Mucosa of descending colon (tissue), 3 donors: ENCODE results near the gene ASCC3. TPM values are rescaled to one million over a fixed set of nuclear protein-coding genes. Genes with fewer than 3 reads are reported as not detected.

Experiments
- ATAC-seq: fragments of 200-7000 bp; cut with Tn5 transposase; one replicate; pipeline ENCODE4 v1.9.1; 2020; ENCODE audit warnings: mild to moderate bottlenecking, moderate library complexity
- DNase-seq, 3 donors: peaks; one replicate each; pipeline ENCODE4 v3.0.0-alpha.2; 2020
- H3K36me3 ChIP-seq: fragments of 200-600 bp; one replicate; pipeline ENCODE4 v1.8.0; 2021; ENCODE audit warnings: low read depth, mild to moderate bottlenecking
- H3K4me1 ChIP-seq: fragments of 200-600 bp; one replicate; pipeline ENCODE4 v1.8.0; 2021; ENCODE audit warnings: low read depth, mild to moderate bottlenecking
- H3K4me3 ChIP-seq: fragments of 200-600 bp; one replicate; pipeline ENCODE4 v1.8.0; 2021; ENCODE audit warnings: mild to moderate bottlenecking
- H3K9me3 ChIP-seq: fragments of 200-600 bp; one replicate; pipeline ENCODE4 v1.8.0; 2021; ENCODE audit warnings: mild to moderate bottlenecking
- CTCF ChIP-seq: fragments of 200-600 bp; IDR thresholded peaks from one replicate; pipeline ENCODE4 v1.8.0; 2022; ENCODE audit warnings: antibody characterized with exemption, mild to moderate bottlenecking
- intact Hi-C, 2 donors: fragments of 100-400 bp; cut with DNase I in 1 of 2; cut with micrococcal nuclease in 1 of 2; formaldehyde crosslinking; loops; one replicate each; pipeline versions ENCODE4 v1.11.0 to v1.11.1; 2022; cut with DNase I, micrococcal nuclease
- long read RNA-seq, 2 donors: library from polyadenylated mRNA; unstranded; transcript quantifications; one replicate each; pipeline ENCODE4 v2.0.0, GENCODE V29; 2019 to 2021
- total RNA-seq, 3 donors: library from RNA; stranded (reverse); fragmentation: NEBNext Ultra II Directional in 2 of 3; extraction: Animal tissue kit (Norgen Biotek cat#: 25700) in 2 of 3; gene quantifications; one replicate each; pipeline versions ENCODE4 v1.2.1 to v1.2.4, GENCODE V29; 2021 to 2023
- donor health status: DM: no; HTN: no; CAD: no; lungs with moderate emphysema.
- donor health status: DM: no; HTN: no; CAD: no.
- donor health status: DM: no; HTN: yes; CAD: no.

The ASCC3 gene, protein sequence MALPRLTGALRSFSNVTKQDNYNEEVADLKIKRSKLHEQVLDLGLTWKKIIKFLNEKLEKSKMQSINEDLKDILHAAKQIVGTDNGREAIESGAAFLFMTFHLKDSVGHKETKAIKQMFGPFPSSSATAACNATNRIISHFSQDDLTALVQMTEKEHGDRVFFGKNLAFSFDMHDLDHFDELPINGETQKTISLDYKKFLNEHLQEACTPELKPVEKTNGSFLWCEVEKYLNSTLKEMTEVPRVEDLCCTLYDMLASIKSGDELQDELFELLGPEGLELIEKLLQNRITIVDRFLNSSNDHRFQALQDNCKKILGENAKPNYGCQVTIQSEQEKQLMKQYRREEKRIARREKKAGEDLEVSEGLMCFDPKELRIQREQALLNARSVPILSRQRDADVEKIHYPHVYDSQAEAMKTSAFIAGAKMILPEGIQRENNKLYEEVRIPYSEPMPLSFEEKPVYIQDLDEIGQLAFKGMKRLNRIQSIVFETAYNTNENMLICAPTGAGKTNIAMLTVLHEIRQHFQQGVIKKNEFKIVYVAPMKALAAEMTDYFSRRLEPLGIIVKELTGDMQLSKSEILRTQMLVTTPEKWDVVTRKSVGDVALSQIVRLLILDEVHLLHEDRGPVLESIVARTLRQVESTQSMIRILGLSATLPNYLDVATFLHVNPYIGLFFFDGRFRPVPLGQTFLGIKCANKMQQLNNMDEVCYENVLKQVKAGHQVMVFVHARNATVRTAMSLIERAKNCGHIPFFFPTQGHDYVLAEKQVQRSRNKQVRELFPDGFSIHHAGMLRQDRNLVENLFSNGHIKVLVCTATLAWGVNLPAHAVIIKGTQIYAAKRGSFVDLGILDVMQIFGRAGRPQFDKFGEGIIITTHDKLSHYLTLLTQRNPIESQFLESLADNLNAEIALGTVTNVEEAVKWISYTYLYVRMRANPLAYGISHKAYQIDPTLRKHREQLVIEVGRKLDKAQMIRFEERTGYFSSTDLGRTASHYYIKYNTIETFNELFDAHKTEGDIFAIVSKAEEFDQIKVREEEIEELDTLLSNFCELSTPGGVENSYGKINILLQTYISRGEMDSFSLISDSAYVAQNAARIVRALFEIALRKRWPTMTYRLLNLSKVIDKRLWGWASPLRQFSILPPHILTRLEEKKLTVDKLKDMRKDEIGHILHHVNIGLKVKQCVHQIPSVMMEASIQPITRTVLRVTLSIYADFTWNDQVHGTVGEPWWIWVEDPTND (N-terminal part only)
- total RNA-seq: 10 to 100 TPM; 24.6 to 28.5 (median 27.8) TPM
- long read RNA-seq, donor 1, partial matches to known transcripts: 4 of 6 reads
- long read RNA-seq, donor 1, other reads (novel, unspliced or antisense): 1 of 6 reads
- long read RNA-seq, donor 2, partial matches to known transcripts: 8 of 8 reads
- long read RNA-seq, donor 2, other reads (novel, unspliced or antisense): 0 of 8 reads

GRCh38 chr6:100880853-100881706 is at the start of gene ASCC3:
Gene ASCC3 (minus strand): TSS chr6:100881329. CDS start chr6:100867997, 13,332 bp downstream.
- peak within 1 kb of the TSS; percentile 42 for H3K4me3 ChIP-seq
- peak; percentile 96 to 97 (median 97) for DNase-seq
- ATAC-seq: peak; percentile 99
- no peaks in the 10 kb centered on the region for H3K9me3 ChIP-seq
- no peak for TF ChIP-seq CTCF
- H3K4me1 ChIP-seq: no peaks in the 10 kb centered on the region
- intact Hi-C loops: no loop called here
- H3K36me3 ChIP-seq: no peaks in the 10 kb centered on the region

- no peaks in the 10 kb centered on the region for H3K36me3 ChIP-seq
Measured at GRCh38 chr6:100925749-100926148, 44.6 kb upstream of the ASCC3 start.

GRCh38 chr6:100924534-100925227 is 43.6 kb upstream of the ASCC3 start:
- DNase-seq (no peak), ATAC-seq (no peak)
- H3K4me3 ChIP-seq: no peak overlapping the region
- intact Hi-C loops: no loop called here
- no peak for TF ChIP-seq CTCF
- H3K4me1 ChIP-seq: no peaks in the 10 kb centered on the region
- no peaks in the 10 kb centered on the region for H3K36me3 ChIP-seq
- H3K9me3 ChIP-seq: no peaks in the 10 kb centered on the region

More at GRCh38 chr6:100925749-100926148, 44.6 kb upstream of the ASCC3 start:
- no peaks in the 10 kb centered on the region for H3K4me1 ChIP-seq
- H3K4me3 ChIP-seq: no peak overlapping the region
- intact Hi-C loops: no loop called here
- H3K9me3 ChIP-seq: no peaks in the 10 kb centered on the region
- no peak for ATAC-seq
- DNase-seq: no peak
- TF ChIP-seq CTCF: no peak

GRCh38 chr6:100923481-100924165 is 42.5 kb upstream of the ASCC3 start:
- DNase-seq: no peak
- Histone ChIP-seq H3K4me1 (no peaks in the 10 kb centered on the region), H3K9me3 (no peaks in the 10 kb centered on the region), H3K36me3 (no peaks in the 10 kb centered on the region), H3K4me3 (no peak overlapping the region)
- intact Hi-C loops: no loop called here
- no peak for ATAC-seq
- no peak for TF ChIP-seq CTCF
